Liver (tissue), 3 donors: Measurements from ENCODE around the gene ULK1.

Source experiments
- ATF3 ChIP-seq: IDR thresholded peaks from 2 replicates; pipeline ENCODE4 v1.6.1; 2016; ENCODE audit warnings: antibody characterized with exemption
- CTCF ChIP-seq: fragments of 150-350 bp; IDR thresholded peaks from 2 replicates; pipeline ENCODE4 v1.5.1; 2017; ENCODE audit warnings: improper control_type of control experiment, low read depth, low read length; ENCODE audit not compliant: missing input control
- EGR1 ChIP-seq, 2 donors: IDR thresholded peaks; 2 replicates each; pipeline ENCODE4 v1.6.1; 2016 to 2018; ENCODE audit warnings: antibody characterized with exemption in 2 of 2, low read depth in 2 of 2
- FOXA1 ChIP-seq: IDR thresholded peaks from 2 replicates; pipeline ENCODE4 v1.6.1; 2016; ENCODE audit warnings: antibody characterized with exemption
- JUND ChIP-seq, 2 donors: IDR thresholded peaks; 2 replicates each; pipeline ENCODE4 v1.6.1; 2016; ENCODE audit warnings: antibody characterized with exemption in 2 of 2
- MAX ChIP-seq: IDR thresholded peaks from 2 replicates; pipeline ENCODE4 v1.6.1; 2016; ENCODE audit warnings: antibody characterized with exemption
- RAD21 ChIP-seq, 2 donors: IDR thresholded peaks; 2 replicates each; pipeline ENCODE4 v1.6.1; 2016; ENCODE audit warnings: antibody characterized with exemption in 2 of 2, mild to moderate bottlenecking in 2 of 2
- REST ChIP-seq: IDR thresholded peaks from 2 replicates; pipeline ENCODE4 v1.6.1; 2016; ENCODE audit warnings: antibody characterized with exemption, mild to moderate bottlenecking
- RXRA ChIP-seq, 2 donors: IDR thresholded peaks; 2 replicates each; pipeline ENCODE4 v1.6.1; 2017 to 2018; ENCODE audit warnings: antibody characterized with exemption in 2 of 2, mild to moderate bottlenecking in 1 of 2
- TAF1 ChIP-seq: conservative IDR thresholded peaks from 2 replicates; pipeline ENCODE4 v1.6.1; 2016; ENCODE audit warnings: antibody characterized with exemption, mild to moderate bottlenecking
- YY1 ChIP-seq: IDR thresholded peaks from 2 replicates; pipeline ENCODE4 v1.6.1; 2016; ENCODE audit warnings: antibody characterized with exemption, mild to moderate bottlenecking
- donor health status: healthy.
- donor health status: healthy.

GRCh38 chr12:131920157-131920508 lies 25.7 kb downstream of the ULK1 start:
- no peak for TF ChIP-seq CTCF
- TF ChIP-seq TAF1, result no peak
- TF ChIP-seq RAD21 (IDR thresholded peaks at IDR 0.05), result no peak
- no peak for TF ChIP-seq ATF3
- no peak for TF ChIP-seq MAX
- no peak for TF ChIP-seq FOXA1
- no peak for TF ChIP-seq JUND (IDR thresholded peaks at IDR 0.05)
- no peak for TF ChIP-seq YY1
- TF ChIP-seq EGR1 (IDR thresholded peaks at IDR 0.05; ENCODE audit: low read depth in 2 of 2), result no peak
- TF ChIP-seq RXRA (IDR thresholded peaks at IDR 0.05), result no peak
- no peak for TF ChIP-seq REST
